A673 (cell line): ENCODE results near the gene COQ8A. TPM values are rescaled to one million over a fixed set of nuclear protein-coding genes. Genes with fewer than 3 reads are reported as not detected.
"Not testable (repeated sequence)": the region's sequence is repeated elsewhere in the genome, so short reads cannot be mapped to it uniquely, and the experiment has no call there.

Experiments
- BruUV-seq: library from RNA; stranded (reverse); fragments of 400-500 nt; replicated peaks from 2 replicates; lab custom pipeline; 2021; lab: Mats Ljungman, UMichigan
- CTCF ChIA-PET: fragments of 300-600 bp; sonication (Branson Sonifier 250); formaldehyde crosslinking; loops from one replicate; lab custom pipeline; 2022; ENCODE audit warnings: antibody characterized with exemption; lab: Charles Lee
- POLR2A ChIA-PET: fragments of 300-600 bp; sonication (Branson Sonifier 250); formaldehyde crosslinking; loops from one replicate; lab custom pipeline; 2022; ENCODE audit warnings: antibody characterized with exemption; ENCODE audit not compliant: low non-redundant PET; lab: Charles Lee
- DNase-seq: peaks from one replicate; pipeline ENCODE4 v3.0.0-alpha.2; 2015; ENCODE audit warnings: low spot score
- H3K27ac ChIP-seq: fragments of 200-600 bp; sonication (generic); 2 replicates; pipeline ENCODE4 v1.5.1; 2016; ENCODE audit warnings: mixed run types, low read depth, mild to moderate bottlenecking, mixed read lengths, antibody characterized with exemption, low read length; ENCODE audit not compliant: poor library complexity, severe bottlenecking
- H3K27me3 ChIP-seq: fragments of 200-600 bp; sonication (generic); replicated peaks from 2 replicates; pipeline ENCODE4 v1.6.1; 2017; ENCODE audit warnings: mixed run types, low read depth, mild to moderate bottlenecking, mixed read lengths, antibody characterized with exemption, low read length; ENCODE audit not compliant: insufficient read depth, poor library complexity
- H3K36me3 ChIP-seq: fragments of 200-600 bp; sonication (generic); 2 replicates; pipeline ENCODE4 v1.6.1; 2016; ENCODE audit warnings: mixed run types, mild to moderate bottlenecking, mixed read lengths, antibody characterized with exemption, low read length; ENCODE audit not compliant: insufficient read depth, poor library complexity, severe bottlenecking
- H3K4me1 ChIP-seq: fragments of 200-600 bp; sonication (generic); 2 replicates; pipeline ENCODE4 v1.6.1; 2017; ENCODE audit warnings: mixed run types, mild to moderate bottlenecking, mixed read lengths, antibody characterized with exemption, low read length; ENCODE audit not compliant: insufficient read depth, poor library complexity, severe bottlenecking
- H3K4me3 ChIP-seq: fragments of 200-600 bp; sonication (generic); 2 replicates; pipeline ENCODE4 v1.5.1; 2016; ENCODE audit warnings: low read depth, mixed run types, mild to moderate bottlenecking, mixed read lengths, low read length; ENCODE audit not compliant: poor library complexity, severe bottlenecking
- H3K9me3 ChIP-seq: fragments of 200-600 bp; sonication (generic); 2 replicates; pipeline ENCODE4 v1.6.1; 2016; ENCODE audit warnings: mixed run types, low read depth, mild to moderate bottlenecking, mixed read lengths, antibody characterized with exemption, low read length; ENCODE audit not compliant: poor library complexity, severe bottlenecking
- CTCF ChIP-seq: fragments of 300-800, 200-600 bp; sonication (generic); conservative IDR thresholded peaks from 2 replicates; pipeline ENCODE4 v1.5.1; 2017; ENCODE audit warnings: low read depth, mild to moderate bottlenecking, antibody characterized with exemption, low read length, moderate library complexity, mixed read lengths
- EZH2 ChIP-seq: fragments of 200-600 bp; sonication (generic); IDR thresholded peaks from 2 replicates; pipeline ENCODE4 v1.6.1; 2017; ENCODE audit warnings: borderline replicate concordance, low read depth, mild to moderate bottlenecking, mixed read lengths, antibody characterized with exemption, low read length; ENCODE audit not compliant: poor library complexity, severe bottlenecking
- intact Hi-C: fragments of 100-400 bp; cut with micrococcal nuclease; formaldehyde crosslinking; loops from one replicate; pipeline ENCODE4 v1.10.0; 2022; ENCODE audit not compliant: unreplicated experiment
- total RNA-seq: library from RNA; stranded (reverse); gene quantifications from 2 replicates; pipeline ENCODE4 v1.2.3, GENCODE V29; 2021

Gene COQ8A
- total RNA-seq, 1 experiment from 2014 or later = 7.7 TPM

- no peak for DNase-seq
- Histone ChIP-seq H3K9me3 (no peaks in the 10 kb centered on the region), H3K4me3 (no peak overlapping the region), H3K4me1 (no peaks in the 10 kb centered on the region), H3K36me3 (no peaks in the 10 kb centered on the region), H3K27ac (no peak overlapping the region), H3K27me3 (no peaks in the 10 kb centered on the region)
- ChIA-PET POLR2A (no interaction called here), CTCF (no interaction called here)
- no TSS peak for BruUV-seq
- TF ChIP-seq EZH2 (no peak), CTCF (no peak)
- intact Hi-C loops = no loop called here
These were observed 13.2 kb downstream of the COQ8A start for GRCh38 chr1:226953175-226953800.

- POLR2A ChIA-PET = no interaction called here
- no TSS peak for BruUV-seq
- DNase-seq = no peak
These were observed 14.2 kb downstream of the COQ8A start for GRCh38 chr1:226954337-226954736.

GRCh38 chr1:226954777-226955176, 14.7 kb downstream of the COQ8A start:
- Histone ChIP-seq H3K4me1 (no peaks in the 10 kb centered on the region), H3K27ac (no peak overlapping the region), H3K4me3 (no peak overlapping the region), H3K27me3 (no peaks in the 10 kb centered on the region), H3K36me3 (no peaks in the 10 kb centered on the region), H3K9me3 (no peaks in the 10 kb centered on the region)
- intact Hi-C loops = no loop called here
- TF ChIP-seq EZH2 (no peak), CTCF (no peak)
- ChIA-PET CTCF (no interaction called here), POLR2A (no interaction called here)
- no peak for DNase-seq
- BruUV-seq = no TSS peak

More at GRCh38 chr1:226954337-226954736, 14.2 kb downstream of the COQ8A start:
- CTCF ChIA-PET = no interaction called here
- TF ChIP-seq CTCF (no peak), EZH2 (no peak)
- no peaks in the 10 kb centered on the region for H3K9me3 ChIP-seq
- H3K4me1 ChIP-seq = no peaks in the 10 kb centered on the region
- no peaks in the 10 kb centered on the region for H3K36me3 ChIP-seq
- H3K27ac ChIP-seq = no peak overlapping the region
- no peaks in the 10 kb centered on the region for H3K27me3 ChIP-seq
- intact Hi-C loops = no loop called here
- H3K4me3 ChIP-seq = no peak overlapping the region

GRCh38 chr1:226955857-226956256, 15.8 kb downstream of the COQ8A start:
- H3K4me1 ChIP-seq, H3K27ac ChIP-seq, H3K4me3 ChIP-seq, BruUV-seq, POLR2A ChIA-PET, intact Hi-C loops, H3K9me3 ChIP-seq, H3K36me3 ChIP-seq, H3K27me3 ChIP-seq, CTCF ChIA-PET, DNase-seq: not testable (repeated sequence)
